Tracheal epithelial cell (primary cell): Measurements from ENCODE around the gene IFNA13. TPM values are rescaled to one million over a fixed set of nuclear protein-coding genes. Genes with fewer than 3 reads are reported as not detected.

Experiments used
- total RNA-seq: library from RNA; depleted of rRNA; stranded (reverse); fragments of >200 nt; gene quantifications from 2 replicates; pipeline ENCODE4 v1.2.1, GENCODE V29; 2014

IFNA13 gene
- total RNA-seq: not detected in 2 replicates

DNA sequence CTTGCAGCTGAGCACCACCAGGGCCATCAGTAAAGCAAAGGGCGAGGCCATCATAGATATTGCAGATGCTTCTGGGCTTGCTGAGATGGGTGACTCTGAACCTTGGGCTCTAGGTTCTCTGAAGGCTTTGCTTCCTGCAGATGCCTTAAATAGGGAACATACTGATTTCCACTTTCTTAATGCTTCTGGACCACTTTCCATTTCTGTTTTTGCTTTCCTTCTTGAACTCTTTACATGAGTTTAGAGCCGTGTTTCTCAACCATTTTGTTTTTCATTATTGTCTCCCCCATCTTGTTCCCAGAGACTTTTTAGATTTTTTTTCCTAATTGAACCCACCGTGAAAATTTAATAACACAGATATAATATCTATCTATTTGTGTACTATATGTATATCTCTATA is at the start of gene IFNA13:
Gene IFNA13 (minus strand): TSS at position 101 of the 400 bp plus-strand sequence. CDS start 47 bp downstream, at position 54.

DNA sequence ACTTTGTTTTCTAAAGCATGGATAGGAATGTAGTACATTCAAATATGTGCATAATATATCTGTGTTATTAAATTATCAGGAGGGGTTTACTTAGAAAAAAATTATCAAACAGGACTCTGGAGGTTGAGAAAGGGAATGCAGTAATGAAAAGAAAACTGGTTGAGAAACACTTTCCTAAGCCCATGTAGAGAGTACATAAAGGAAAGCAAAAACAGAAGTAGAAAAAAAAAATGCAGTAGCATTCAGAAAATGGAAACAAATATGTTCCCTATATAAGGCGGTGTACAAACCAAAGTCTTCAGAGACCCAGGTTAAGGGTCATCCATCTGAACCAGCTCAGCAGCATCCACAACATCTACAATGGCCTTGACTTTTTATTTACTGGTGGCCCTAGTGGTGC is 41.0 kb upstream of the IFNA13 start, which contains the start of gene IFNA8:
Gene IFNA8 (plus strand): TSS at position 301 of the 400 bp plus-strand sequence. CDS start 60 bp downstream, at position 361.

DNA sequence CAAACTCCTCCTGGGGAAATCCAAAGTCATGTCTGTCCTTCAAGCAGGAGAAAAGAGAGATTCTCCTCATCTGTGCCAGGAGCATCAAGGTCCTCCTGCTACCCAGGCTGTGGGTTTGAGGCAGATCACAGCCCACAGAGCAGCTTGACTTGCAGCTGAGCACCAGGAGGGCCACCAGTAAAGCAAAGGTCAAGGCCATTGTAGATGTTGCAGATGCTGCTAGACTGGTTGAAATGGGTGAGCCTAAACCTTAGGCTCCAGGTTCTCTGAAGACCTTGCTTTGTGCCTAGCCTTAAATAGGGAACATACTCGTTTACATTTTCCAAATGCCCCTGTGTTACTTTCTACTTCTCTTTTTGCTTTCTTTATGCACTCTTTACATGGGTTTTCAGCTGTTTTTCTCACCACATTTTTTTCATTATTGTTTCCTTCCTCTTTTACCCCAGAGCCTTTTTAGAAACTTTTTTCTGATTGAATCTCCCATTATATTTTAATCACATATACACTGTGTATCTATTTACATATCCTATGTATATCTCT is 17.3 kb upstream of the IFNA13 start, which contains the start of gene IFNA2:
Gene IFNA2 (minus strand): TSS at position 268 of the 540 bp plus-strand sequence. CDS start 69 bp downstream, at position 199.

DNA sequence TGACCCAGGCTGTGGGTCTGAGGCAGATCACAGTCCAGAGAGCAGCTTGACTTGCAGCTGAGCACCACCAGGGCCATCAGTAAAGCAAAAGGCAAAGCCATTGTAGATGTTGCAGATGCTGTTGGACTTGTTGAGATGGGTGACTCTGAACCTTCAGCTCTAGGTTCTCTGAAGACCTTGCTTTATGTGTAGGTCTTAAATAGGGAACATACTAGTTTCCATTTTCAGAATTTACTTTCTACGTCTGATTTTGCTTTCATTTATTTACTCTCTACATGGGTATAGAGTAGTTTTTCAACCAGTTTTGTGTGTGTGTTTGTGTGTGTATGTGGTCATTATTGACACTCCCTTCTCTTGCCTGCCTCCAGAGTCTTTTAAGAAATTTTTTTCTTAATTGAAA is 17.1 kb downstream of the IFNA13 start, which contains the start of gene IFNA6:
Gene IFNA6 (minus strand): TSS at position 101 of the 400 bp plus-strand sequence. CDS start 0 bp downstream, at position 101.

DNA sequence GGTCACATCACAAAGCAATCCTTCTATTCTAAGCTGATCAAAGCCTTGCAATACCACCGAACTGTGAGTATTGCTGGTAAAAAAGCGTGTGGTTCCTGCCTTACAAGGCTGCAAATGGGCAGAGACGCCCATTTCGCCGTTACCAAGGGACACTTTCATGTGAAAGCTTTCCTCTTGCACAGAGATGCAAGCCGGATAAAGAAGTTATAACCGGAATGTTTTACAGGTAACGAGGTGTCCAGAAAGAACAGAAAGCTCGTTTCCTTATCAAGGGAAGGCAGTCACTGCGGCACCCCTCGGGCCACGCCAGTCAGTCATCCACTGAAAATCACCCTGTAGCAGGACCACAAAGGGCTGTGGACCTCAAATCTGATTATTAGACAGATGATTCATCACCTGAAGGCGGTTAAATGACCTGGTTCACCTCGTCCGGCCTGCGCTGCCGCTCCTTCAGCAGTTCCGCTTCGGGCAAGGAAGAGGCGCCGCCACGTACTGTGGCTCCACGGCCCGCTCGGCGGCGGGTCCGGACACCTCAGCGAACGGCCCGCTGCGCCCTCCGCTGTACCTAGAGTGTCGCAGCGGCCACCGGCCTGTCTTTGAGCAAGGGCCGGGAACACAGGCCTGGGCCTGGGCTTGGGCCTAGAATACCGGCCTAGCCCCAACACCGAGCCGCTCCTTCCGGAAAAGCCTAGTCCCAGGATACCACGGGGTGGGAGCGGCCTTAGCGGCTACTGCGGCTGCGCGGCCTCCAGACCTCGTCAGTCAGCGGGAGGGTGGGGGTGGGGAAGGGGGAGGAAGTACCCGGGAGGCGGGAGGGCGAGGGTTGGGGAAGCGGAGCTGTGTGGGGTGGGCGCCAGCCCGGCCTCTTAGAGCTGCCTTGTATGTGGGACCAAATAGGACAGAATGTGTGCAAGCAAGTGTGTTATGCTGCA is 32.9 kb downstream of the IFNA13 start, which contains the start of gene KLHL9:
Gene KLHL9 (minus strand): TSS at position 704 of the 932 bp plus-strand sequence. CDS start 545 bp downstream, at position 159.

Other genes starting within 250 kb of the IFNA13 start
- not detected in 2 replicates for gene IFNW1, start 226.2 kb downstream of the IFNA13 start, total RNA-seq
- gene IFNA21, start 201.4 kb downstream of the IFNA13 start, total RNA-seq: not detected in 2 replicates
- not detected in 2 replicates for gene IFNA4, start 180.5 kb downstream of the IFNA13 start, total RNA-seq
- gene IFNA7, start 165.9 kb downstream of the IFNA13 start, total RNA-seq: not detected in 2 replicates
- gene IFNA10, start 160.9 kb downstream of the IFNA13 start, total RNA-seq: not detected in 2 replicates
- not detected in 2 replicates for gene IFNA16, start 150.7 kb downstream of the IFNA13 start, total RNA-seq
- not detected in 2 replicates for gene IFNA17, start 139.8 kb downstream of the IFNA13 start, total RNA-seq
- not detected in 2 replicates for gene IFNA14, start 128.1 kb downstream of the IFNA13 start, total RNA-seq
- not detected in 2 replicates for gene IFNA5, start 62.7 kb downstream of the IFNA13 start, total RNA-seq
- 22.7 and 24.3 TPM in 2 replicates for gene KLHL9, start 32.7 kb downstream of the IFNA13 start, total RNA-seq
- not detected in 2 replicates for gene IFNA6, start 17.2 kb downstream of the IFNA13 start, total RNA-seq
- not detected in 2 replicates for gene IFNA2, start 17.3 kb upstream of the IFNA13 start, total RNA-seq
- gene IFNA8, start 41.1 kb upstream of the IFNA13 start, total RNA-seq: not detected in 2 replicates
- not detected in 2 replicates for gene IFNA1, start 72.4 kb upstream of the IFNA13 start, total RNA-seq
- gene IFNE, start 114.3 kb upstream of the IFNA13 start, total RNA-seq: 5.3 and 6.2 TPM in 2 replicates